GM18499 (cell line): ENCODE measurements around the gene NPY4R2.
"Not testable (repeated sequence)": the region's sequence is repeated elsewhere in the genome, so short reads cannot be mapped to it uniquely, and the experiment has no call there.

Source experiments
- ATAC-seq: cut with Tn5 transposase; IDR thresholded peaks from one replicate; pipeline ENCODE4 v1.9.1; 2021; ENCODE audit warnings: moderate number of reproducible peaks; ENCODE audit not compliant: insufficient read depth, unreplicated experiment

Gene NPY4R2

GRCh38 chr10:47918475-47918874, at the start of gene NPY4R2:
Gene NPY4R2, plus strand, starts transcription at chr10:47918662. Its CDS starts 3,326 bp downstream, at chr10:47921988.
- ATAC-seq, result not testable (repeated sequence)

- ATAC-seq, result not testable (repeated sequence)
These were observed 47.6 kb upstream of the NPY4R2 start for GRCh38 chr10:47870887-47871286.

- not testable (repeated sequence) for ATAC-seq
These were observed 46.8 kb upstream of the NPY4R2 start for GRCh38 chr10:47871485-47872180.

GRCh38 chr10:47872236-47872635, 46.2 kb upstream of the NPY4R2 start:
- not testable (repeated sequence) for ATAC-seq

DNA sequence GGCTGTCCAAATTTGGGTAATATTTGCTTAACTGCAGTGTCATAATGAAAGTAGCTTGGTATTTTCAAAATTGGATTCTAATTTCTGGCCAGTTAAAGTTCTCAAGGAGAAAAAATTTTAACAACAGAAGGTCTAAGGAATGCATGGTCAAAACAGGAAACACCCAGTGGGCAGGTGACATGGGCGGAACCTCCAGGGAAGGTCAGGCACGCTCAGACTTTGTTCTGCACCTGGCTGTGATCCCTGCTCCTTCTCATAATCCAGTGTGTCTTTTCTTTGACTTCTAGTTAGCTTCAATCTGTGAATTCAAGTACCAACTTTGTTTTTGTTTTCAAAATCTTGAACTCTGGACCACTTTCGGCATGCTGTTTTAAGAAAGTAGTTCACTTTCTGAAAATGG, 34.2 kb upstream of the NPY4R2 start:
- ATAC-seq, result not testable (repeated sequence)

- ATAC-seq, result not testable (repeated sequence)
These were observed 33.5 kb upstream of the NPY4R2 start for GRCh38 chr10:47884934-47885333.

- not testable (repeated sequence) for ATAC-seq
These were observed 32.1 kb upstream of the NPY4R2 start for GRCh38 chr10:47886356-47886755.

DNA sequence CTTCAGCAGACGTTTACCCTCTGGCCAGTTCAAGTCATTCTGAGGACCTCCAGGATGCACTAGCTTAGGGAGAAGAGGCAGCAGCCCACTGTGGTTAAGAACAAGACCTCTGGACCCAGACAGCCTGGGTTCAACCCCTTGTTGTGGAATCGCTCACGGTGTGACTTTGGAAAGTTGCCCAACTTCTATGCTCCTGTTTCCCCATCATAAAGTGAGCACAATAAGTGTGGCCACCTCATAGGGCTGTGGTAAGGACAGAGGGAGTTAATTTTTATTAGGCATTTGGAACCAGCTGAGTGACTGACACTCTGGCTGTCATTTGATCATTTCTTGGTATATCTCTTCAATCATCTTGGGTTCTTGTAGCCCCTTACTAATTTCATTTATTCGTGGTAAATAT, 31.6 kb upstream of the NPY4R2 start:
- ATAC-seq, result not testable (repeated sequence)

GRCh38 chr10:47890737-47891136, 27.7 kb upstream of the NPY4R2 start:
- not testable (repeated sequence) for ATAC-seq

GRCh38 chr10:47892494-47893261, 25.8 kb upstream of the NPY4R2 start:
- not testable (repeated sequence) for ATAC-seq

- ATAC-seq, result not testable (repeated sequence)
These were observed 23.9 kb upstream of the NPY4R2 start for GRCh38 chr10:47894571-47894970.

DNA sequence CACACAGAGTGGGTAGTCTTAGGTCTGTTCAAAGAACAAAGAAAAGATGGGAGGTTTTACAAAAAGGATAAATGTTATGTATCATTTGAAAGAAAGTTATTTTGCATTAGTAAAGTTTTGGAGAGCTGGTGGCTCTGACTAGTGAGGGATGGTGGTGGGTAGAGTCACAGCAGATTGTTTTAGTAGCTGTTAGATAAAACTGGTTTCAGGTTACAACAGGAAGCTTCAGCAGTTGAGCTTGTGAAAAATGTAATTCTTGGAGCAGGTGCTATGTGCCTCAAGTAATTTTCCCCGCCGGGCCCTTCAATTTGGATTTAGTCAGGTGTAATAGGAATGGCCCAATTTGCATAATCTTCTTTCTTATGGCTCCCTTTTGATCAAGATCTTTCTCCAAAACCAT, 20.6 kb upstream of the NPY4R2 start:
- ATAC-seq, result not testable (repeated sequence)

DNA sequence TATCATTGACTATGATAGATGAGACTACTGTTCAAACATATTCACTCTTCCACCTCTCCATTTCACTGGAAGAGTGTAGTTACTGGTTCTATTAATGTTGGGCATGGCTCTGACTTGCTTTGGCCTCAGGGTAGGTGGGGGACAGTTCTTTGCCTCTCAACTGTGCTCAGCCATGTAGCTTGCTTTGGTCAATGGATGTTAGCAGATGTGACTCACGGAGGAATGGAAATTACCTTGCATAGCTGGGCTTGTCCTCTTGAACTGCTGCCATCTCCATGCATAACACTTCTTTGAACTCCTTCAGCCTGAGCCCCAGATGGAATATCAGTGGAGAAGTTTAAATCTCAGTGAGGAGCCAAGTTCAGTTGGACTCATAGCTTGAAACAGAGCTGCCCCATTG, 9.1 kb upstream of the NPY4R2 start:
- ATAC-seq, result not testable (repeated sequence)

GRCh38 chr10:47910486-47910885, 8.0 kb upstream of the NPY4R2 start:
- not testable (repeated sequence) for ATAC-seq

- not testable (repeated sequence) for ATAC-seq
These were observed 4.4 kb upstream of the NPY4R2 start for GRCh38 chr10:47914052-47914451.

DNA sequence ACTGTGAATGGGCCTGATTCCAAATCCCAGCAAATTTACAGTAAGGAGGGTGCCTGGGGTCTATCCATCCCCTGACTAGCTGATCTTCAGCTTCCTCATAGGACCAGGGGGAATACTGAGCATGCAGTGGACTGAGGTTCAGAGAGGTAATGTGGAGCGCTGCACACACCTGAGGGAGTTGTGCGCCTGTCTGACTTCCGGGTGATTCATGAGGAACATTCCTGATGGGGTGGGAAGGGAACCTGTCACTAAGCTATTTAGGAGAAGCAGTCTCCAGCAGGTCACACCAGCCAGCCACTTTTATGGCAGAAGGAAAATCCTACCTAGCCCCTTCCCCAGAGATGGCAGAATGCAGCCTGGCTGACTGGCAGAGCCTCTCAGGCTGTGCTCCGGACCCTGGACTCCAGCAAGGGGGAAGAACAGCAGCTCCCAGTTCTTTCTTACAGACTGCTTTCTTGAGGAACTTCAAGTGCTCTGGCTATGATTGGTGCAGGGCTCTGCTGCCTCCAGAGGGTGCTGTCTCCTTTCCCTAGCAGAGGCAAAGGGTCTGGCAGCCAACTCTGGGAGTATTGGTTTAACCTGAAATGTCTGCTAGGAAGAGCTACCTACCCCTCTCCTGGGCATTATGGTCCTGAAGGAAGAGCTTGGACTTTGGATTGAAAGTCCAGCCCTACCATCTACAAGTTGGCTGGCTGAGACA, 2.5 kb upstream of the NPY4R2 start:
- ATAC-seq, result not testable (repeated sequence)

- ATAC-seq, result not testable (repeated sequence)
These were observed 2.1 kb downstream of the NPY4R2 start for GRCh38 chr10:47920610-47921009.

DNA sequence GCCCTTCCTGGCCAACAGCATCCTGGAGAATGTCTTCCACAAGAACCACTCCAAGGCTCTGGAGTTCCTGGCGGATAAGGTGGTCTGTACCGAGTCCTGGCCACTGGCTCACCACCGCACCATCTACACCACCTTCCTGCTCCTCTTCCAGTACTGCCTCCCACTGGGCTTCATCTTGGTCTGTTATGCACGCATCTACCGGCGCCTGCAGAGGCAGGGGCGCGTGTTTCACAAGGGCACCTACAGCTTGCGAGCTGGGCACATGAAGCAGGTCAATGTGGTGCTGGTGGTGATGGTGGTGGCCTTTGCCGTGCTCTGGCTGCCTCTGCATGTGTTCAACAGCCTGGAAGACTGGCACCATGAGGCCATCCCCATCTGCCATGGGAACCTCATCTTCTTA, 4.0 kb downstream of the NPY4R2 start:
- ATAC-seq, result not testable (repeated sequence)

DNA sequence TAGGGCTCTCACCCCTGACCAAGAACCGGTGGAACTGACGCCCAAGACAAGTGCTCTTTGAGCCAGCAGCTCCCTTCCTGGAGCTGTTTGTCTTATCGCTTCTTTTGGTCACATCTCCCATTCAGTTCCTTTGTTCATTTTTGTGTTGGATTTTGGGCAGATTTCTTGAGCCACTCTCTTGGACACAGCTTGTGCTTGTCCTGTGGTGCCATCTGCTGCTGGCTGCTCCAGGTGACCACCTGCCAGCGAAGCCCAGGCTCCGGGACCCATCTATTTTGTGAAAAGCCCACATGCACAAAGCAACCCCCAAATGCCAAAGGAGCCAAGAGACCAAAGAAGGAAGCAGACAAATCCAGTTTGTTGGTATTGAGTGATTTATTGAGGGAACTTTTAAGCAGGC, 6.2 kb downstream of the NPY4R2 start:
- not testable (repeated sequence) for ATAC-seq

- ATAC-seq, result not testable (repeated sequence)
These were observed 8.9 kb downstream of the NPY4R2 start for GRCh38 chr10:47927147-47927916.
